HEK293 (cell line): ENCODE data around the gene AURKA.

Source experiments
- CTCF ChIA-PET: fragments of 350-600 bp; formaldehyde crosslinking; extraction: SDS; loops from one replicate; lab custom pipeline; 2021; ENCODE audit warnings: antibody characterized with exemption; lab: Yijun Ruan, JAX
- POLR2A ChIA-PET: fragments of 300-600 bp; formaldehyde crosslinking; extraction: SDS; loops from one replicate; lab custom pipeline; 2020; ENCODE audit warnings: antibody characterized with exemption, inconsistent platforms; lab: Yijun Ruan, JAX
- H3K27ac ChIP-seq: fragments of 200-500 bp; sonication (Bioruptor generic); 2 replicates; pipeline ENCODE4 v1.5.1; 2014; ENCODE audit warnings: low read depth, low read length, control low read depth, inconsistent platforms; ENCODE audit errors: extremely low read depth
- H3K36me3 ChIP-seq, 2 experiments: fragments of 200-500 bp in 1 of 2; sonication (Bioruptor generic) in 1 of 2; 1 replicate in 1 of 2; 2 replicates in 1 of 2; pipeline ENCODE4 v1.5.1; 2014 to 2017; ENCODE audit warnings: inconsistent platforms in 2 of 2, low read length in 2 of 2; ENCODE audit not compliant: control insufficient read depth in 2 of 2, insufficient read depth in 1 of 2
- H3K4me1 ChIP-seq: fragments of 200-500 bp; sonication (Bioruptor generic); 2 replicates; pipeline ENCODE4 v1.5.1; 2014; ENCODE audit warnings: mild to moderate bottlenecking, low read length, inconsistent platforms; ENCODE audit not compliant: control insufficient read depth, insufficient read depth
- H3K4me3 ChIP-seq: 2 replicates; pipeline ENCODE4 v1.5.1; 2011; ENCODE audit warnings: low read depth, mild to moderate bottlenecking, control low read depth, low read length, moderate library complexity
- H3K9me3 ChIP-seq: fragments of 200-500 bp; sonication (Bioruptor generic); 2 replicates; pipeline ENCODE4 v1.5.1; 2014; ENCODE audit warnings: low read depth, low read length, inconsistent platforms; ENCODE audit not compliant: control insufficient read depth, insufficient read depth
- GFI1B ChIP-seq: fragments of 450-650 bp; formaldehyde crosslinking; IDR thresholded peaks from 2 replicates; pipeline ENCODE4 v1.5.1; 2016; ENCODE audit warnings: missing biosample characterization, missing genetic modification characterization
- GLI4 ChIP-seq: fragments of 450-650 bp; formaldehyde crosslinking; IDR thresholded peaks from 2 replicates; pipeline ENCODE4 v1.5.1; 2016; ENCODE audit warnings: missing biosample characterization, missing genetic modification characterization
- KLF7 ChIP-seq: fragments of 450-650 bp; formaldehyde crosslinking; IDR thresholded peaks from 2 replicates; pipeline ENCODE4 v1.5.1; 2016; ENCODE audit warnings: missing biosample characterization, missing genetic modification characterization, borderline replicate concordance
- OSR2 ChIP-seq: fragments of 450-650 bp; formaldehyde crosslinking; IDR thresholded peaks from 2 replicates; pipeline ENCODE4 v1.5.1; 2016; ENCODE audit warnings: missing biosample characterization, missing genetic modification characterization
- REPIN1 ChIP-seq: fragments of 450-650 bp; formaldehyde crosslinking; IDR thresholded peaks from 2 replicates; pipeline ENCODE4 v1.5.1; 2017; ENCODE audit warnings: missing biosample characterization, missing genetic modification characterization, low read depth
- SALL2 ChIP-seq: fragments of 450-650 bp; formaldehyde crosslinking; IDR thresholded peaks from 2 replicates; pipeline ENCODE4 v1.5.0; 2017; ENCODE audit warnings: missing biosample characterization, mild to moderate bottlenecking, missing genetic modification characterization, borderline replicate concordance
- SETDB1 ChIP-seq: IDR thresholded peaks from one replicate; pipeline ENCODE4 v1.6.1; 2017; ENCODE audit warnings: mild to moderate bottlenecking, low read length, moderate library complexity, mixed read lengths; ENCODE audit not compliant: insufficient read length
- WT1 ChIP-seq: fragments of 450-650 bp; formaldehyde crosslinking; IDR thresholded peaks from 2 replicates; pipeline ENCODE4 v1.5.1; 2016; ENCODE audit warnings: missing biosample characterization, missing genetic modification characterization
- YY2 ChIP-seq: fragments of 450-650 bp; formaldehyde crosslinking; IDR thresholded peaks from 2 replicates; pipeline ENCODE4 v1.5.1; 2016; ENCODE audit warnings: missing biosample characterization, missing genetic modification characterization
- ZBTB1 ChIP-seq: fragments of 450-650 bp; formaldehyde crosslinking; IDR thresholded peaks from 2 replicates; pipeline ENCODE4 v1.5.1; 2016; ENCODE audit warnings: missing biosample characterization, missing genetic modification characterization
- ZNF132 ChIP-seq: fragments of 450-650 bp; formaldehyde crosslinking; IDR thresholded peaks from 2 replicates; pipeline ENCODE4 v1.5.1; 2017; ENCODE audit warnings: missing biosample characterization, missing genetic modification characterization, borderline replicate concordance
- ZNF221 ChIP-seq: fragments of 450-650 bp; formaldehyde crosslinking; IDR thresholded peaks from 2 replicates; pipeline ENCODE4 v1.5.1; 2017; ENCODE audit warnings: missing biosample characterization, missing genetic modification characterization, borderline replicate concordance
- ZNF266 ChIP-seq: fragments of 450-650 bp; formaldehyde crosslinking; IDR thresholded peaks from 2 replicates; pipeline ENCODE4 v1.5.1; 2016; ENCODE audit warnings: missing biosample characterization, missing genetic modification characterization, low read depth
- ZNF426 ChIP-seq: fragments of 450-650 bp; formaldehyde crosslinking; IDR thresholded peaks from 2 replicates; pipeline ENCODE4 v1.5.1; 2017; ENCODE audit warnings: missing biosample characterization, missing genetic modification characterization, mild to moderate bottlenecking, inconsistent platforms, moderate library complexity
- ZNF529 ChIP-seq: fragments of 450-650 bp; formaldehyde crosslinking; IDR thresholded peaks from 2 replicates; pipeline ENCODE4 v1.5.1; 2017; ENCODE audit warnings: missing genetic modification characterization, missing biosample characterization; ENCODE audit not compliant: insufficient replicate concordance
- ZNF544 ChIP-seq: fragments of 450-650 bp; formaldehyde crosslinking; IDR thresholded peaks from 2 replicates; pipeline ENCODE4 v1.5.0; 2017; ENCODE audit warnings: missing biosample characterization, missing genetic modification characterization
- ZNF571 ChIP-seq: fragments of 450-650 bp; formaldehyde crosslinking; IDR thresholded peaks from 2 replicates; pipeline ENCODE4 v1.5.0; 2017; ENCODE audit warnings: missing biosample characterization, missing genetic modification characterization
- ZNF629 ChIP-seq: fragments of 450-650 bp; formaldehyde crosslinking; IDR thresholded peaks from 2 replicates; pipeline ENCODE4 v1.5.1; 2017; ENCODE audit warnings: missing biosample characterization, missing genetic modification characterization
- ZNF707 ChIP-seq: fragments of 450-650 bp; formaldehyde crosslinking; IDR thresholded peaks from 2 replicates; pipeline ENCODE4 v1.5.1; 2016; ENCODE audit warnings: missing biosample characterization, missing genetic modification characterization
- ZNF785 ChIP-seq: fragments of 450-650 bp; formaldehyde crosslinking; IDR thresholded peaks from 2 replicates; pipeline ENCODE4 v1.5.1; 2016; ENCODE audit warnings: missing biosample characterization, missing genetic modification characterization
- TF ChIP-seq, protein P1 (sequence below): fragments of 450-650 bp; formaldehyde crosslinking; IDR thresholded peaks from 2 replicates; pipeline ENCODE4 v1.5.1; 2016; ENCODE audit warnings: missing biosample characterization, missing genetic modification characterization
- TF ChIP-seq, protein P2 (sequence below): fragments of 450-650 bp; formaldehyde crosslinking; IDR thresholded peaks from 2 replicates; pipeline ENCODE4 v1.5.1; 2016; ENCODE audit warnings: missing biosample characterization, missing genetic modification characterization, borderline replicate concordance
- TF ChIP-seq, protein P3 (sequence below): fragments of 450-650 bp; formaldehyde crosslinking; conservative IDR thresholded peaks from 2 replicates; pipeline ENCODE4 v1.5.1; 2016; ENCODE audit warnings: low read depth, missing biosample characterization, missing genetic modification characterization
- TF ChIP-seq, protein P4 (sequence below): fragments of 450-650 bp; formaldehyde crosslinking; IDR thresholded peaks from 2 replicates; pipeline ENCODE4 v1.5.1; 2016; ENCODE audit warnings: missing biosample characterization, missing genetic modification characterization, low read depth
- TF ChIP-seq, protein P5 (sequence below): fragments of 450-650 bp; formaldehyde crosslinking; IDR thresholded peaks from 2 replicates; pipeline ENCODE4 v1.5.1; 2016; ENCODE audit warnings: missing biosample characterization, missing genetic modification characterization

AURKA gene

DNA sequence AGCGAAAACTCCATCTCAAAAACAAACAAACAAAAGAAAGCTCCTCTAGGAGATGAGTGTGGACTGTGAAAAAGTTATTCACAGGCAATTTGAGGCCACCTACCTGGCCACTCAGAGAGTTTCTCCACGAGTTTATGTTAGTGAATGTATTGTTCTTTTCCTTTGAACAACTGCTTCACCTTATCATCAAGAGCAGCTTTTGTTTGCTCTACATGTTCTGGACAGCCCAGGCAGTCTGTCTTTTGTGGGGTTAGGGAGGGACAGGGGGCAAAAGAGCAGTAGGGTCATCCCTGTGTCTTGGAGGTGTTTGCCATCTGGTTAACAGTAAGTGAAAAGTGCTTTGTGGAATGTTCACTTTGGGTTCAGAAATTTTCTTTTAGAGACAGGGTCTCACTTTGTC lies 28.0 kb upstream of the AURKA start:
- ChIA-PET CTCF (interaction anchor here (0.6 kb wide), 1 partner anchor 650 kb away, joined by 3 read pairs; no protein-coding TSS in a partner anchor), POLR2A (no interaction called here)
- TF ChIP-seq, protein P1, sequence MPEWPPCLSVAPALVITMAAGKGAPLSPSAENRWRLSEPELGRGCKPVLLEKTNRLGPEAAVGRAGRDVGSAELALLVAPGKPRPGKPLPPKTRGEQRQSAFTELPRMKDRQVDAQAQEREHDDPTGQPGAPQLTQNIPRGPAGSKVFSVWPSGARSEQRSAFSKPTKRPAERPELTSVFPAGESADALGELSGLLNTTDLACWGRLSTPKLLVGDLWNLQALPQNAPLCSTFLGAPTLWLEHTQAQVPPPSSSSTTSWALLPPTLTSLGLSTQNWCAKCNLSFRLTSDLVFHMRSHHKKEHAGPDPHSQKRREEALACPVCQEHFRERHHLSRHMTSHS (tag by site-specific recombination), result no peak
- TF ChIP-seq ZNF544 (tag by site-specific recombination), result no peak
- TF ChIP-seq, protein P2, sequence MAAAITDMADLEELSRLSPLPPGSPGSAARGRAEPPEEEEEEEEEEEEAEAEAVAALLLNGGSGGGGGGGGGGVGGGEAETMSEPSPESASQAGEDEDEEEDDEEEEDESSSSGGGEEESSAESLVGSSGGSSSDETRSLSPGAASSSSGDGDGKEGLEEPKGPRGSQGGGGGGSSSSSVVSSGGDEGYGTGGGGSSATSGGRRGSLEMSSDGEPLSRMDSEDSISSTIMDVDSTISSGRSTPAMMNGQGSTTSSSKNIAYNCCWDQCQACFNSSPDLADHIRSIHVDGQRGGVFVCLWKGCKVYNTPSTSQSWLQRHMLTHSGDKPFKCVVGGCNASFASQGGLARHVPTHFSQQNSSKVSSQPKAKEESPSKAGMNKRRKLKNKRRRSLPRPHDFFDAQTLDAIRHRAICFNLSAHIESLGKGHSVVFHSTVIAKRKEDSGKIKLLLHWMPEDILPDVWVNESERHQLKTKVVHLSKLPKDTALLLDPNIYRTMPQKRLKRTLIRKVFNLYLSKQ (tag by site-specific recombination), result no peak
- no peak for TF ChIP-seq OSR2
- no peak for TF ChIP-seq ZNF629
- TF ChIP-seq KLF7 (tag by site-specific recombination), result no peak
- TF ChIP-seq ZNF132 (tag by site-specific recombination), result no peak
- TF ChIP-seq WT1 (tag by site-specific recombination), result no peak
- TF ChIP-seq, protein P3, sequence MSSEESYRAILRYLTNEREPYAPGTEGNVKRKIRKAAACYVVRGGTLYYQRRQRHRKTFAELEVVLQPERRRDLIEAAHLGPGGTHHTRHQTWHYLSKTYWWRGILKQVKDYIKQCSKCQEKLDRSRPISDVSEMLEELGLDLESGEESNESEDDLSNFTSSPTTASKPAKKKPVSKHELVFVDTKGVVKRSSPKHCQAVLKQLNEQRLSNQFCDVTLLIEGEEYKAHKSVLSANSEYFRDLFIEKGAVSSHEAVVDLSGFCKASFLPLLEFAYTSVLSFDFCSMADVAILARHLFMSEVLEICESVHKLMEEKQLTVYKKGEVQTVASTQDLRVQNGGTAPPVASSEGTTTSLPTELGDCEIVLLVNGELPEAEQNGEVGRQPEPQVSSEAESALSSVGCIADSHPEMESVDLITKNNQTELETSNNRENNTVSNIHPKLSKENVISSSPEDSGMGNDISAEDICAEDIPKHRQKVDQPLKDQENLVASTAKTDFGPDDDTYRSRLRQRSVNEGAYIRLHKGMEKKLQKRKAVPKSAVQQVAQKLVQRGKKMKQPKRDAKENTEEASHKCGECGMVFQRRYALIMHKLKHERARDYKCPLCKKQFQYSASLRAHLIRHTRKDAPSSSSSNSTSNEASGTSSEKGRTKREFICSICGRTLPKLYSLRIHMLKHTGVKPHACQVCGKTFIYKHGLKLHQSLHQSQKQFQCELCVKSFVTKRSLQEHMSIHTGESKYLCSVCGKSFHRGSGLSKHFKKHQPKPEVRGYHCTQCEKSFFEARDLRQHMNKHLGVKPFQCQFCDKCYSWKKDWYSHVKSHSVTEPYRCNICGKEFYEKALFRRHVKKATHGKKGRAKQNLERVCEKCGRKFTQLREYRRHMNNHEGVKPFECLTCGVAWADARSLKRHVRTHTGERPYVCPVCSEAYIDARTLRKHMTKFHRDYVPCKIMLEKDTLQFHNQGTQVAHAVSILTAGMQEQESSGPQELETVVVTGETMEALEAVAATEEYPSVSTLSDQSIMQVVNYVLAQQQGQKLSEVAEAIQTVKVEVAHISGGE (tag by site-specific recombination), result no peak
- TF ChIP-seq ZNF221 (tag by site-specific recombination), result no peak
- no peak for TF ChIP-seq ZBTB1 (tag by site-specific recombination)
- no peak for TF ChIP-seq GLI4
- no peak for TF ChIP-seq ZNF785 (tag by site-specific recombination)
- TF ChIP-seq, protein P4, sequence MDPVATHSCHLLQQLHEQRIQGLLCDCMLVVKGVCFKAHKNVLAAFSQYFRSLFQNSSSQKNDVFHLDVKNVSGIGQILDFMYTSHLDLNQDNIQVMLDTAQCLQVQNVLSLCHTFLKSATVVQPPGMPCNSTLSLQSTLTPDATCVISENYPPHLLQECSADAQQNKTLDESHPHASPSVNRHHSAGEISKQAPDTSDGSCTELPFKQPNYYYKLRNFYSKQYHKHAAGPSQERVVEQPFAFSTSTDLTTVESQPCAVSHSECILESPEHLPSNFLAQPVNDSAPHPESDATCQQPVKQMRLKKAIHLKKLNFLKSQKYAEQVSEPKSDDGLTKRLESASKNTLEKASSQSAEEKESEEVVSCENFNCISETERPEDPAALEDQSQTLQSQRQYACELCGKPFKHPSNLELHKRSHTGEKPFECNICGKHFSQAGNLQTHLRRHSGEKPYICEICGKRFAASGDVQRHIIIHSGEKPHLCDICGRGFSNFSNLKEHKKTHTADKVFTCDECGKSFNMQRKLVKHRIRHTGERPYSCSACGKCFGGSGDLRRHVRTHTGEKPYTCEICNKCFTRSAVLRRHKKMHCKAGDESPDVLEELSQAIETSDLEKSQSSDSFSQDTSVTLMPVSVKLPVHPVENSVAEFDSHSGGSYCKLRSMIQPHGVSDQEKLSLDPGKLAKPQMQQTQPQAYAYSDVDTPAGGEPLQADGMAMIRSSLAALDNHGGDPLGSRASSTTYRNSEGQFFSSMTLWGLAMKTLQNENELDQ (tag by site-specific recombination), result no peak
- no peak for TF ChIP-seq ZNF529 (tag by site-specific recombination)
- no peak for TF ChIP-seq SETDB1
- Histone ChIP-seq H3K27ac (no peak overlapping the region), H3K9me3 (no peaks in the 10 kb centered on the region), H3K4me1 (no peaks in the 10 kb centered on the region), H3K36me3 (peaks cover 0 to 19% of the 10 kb centered on the region in 2 experiments; a peak in 1 of 3 replicates), H3K4me3 (no peak overlapping the region)

DNA sequence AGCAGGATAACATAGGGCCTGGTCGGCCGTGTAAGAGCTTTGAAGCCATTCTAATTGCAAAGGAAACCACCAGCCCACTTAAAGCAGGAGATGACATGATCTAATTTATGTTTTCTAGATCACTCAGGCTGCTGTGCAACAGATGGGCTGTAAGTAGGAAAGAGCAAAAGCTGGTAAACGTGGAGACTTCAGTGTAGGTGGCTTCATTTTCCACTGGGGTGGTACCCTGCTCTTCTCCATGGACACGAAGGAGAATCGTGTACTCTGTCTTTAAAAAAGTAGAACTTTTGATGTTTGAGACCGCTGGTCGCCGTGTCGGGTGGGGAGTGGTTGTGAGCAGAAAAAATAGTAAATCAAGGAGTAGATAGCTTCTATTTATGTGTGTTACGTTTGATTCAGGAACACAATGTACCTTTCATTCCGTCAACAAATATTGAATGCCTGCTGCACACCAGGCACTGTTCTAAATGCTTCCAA lies 26.4 kb upstream of the AURKA start:
- H3K4me3 ChIP-seq, result no peak overlapping the region
- H3K4me1 ChIP-seq, result no peaks in the 10 kb centered on the region
- H3K27ac ChIP-seq, result no peak overlapping the region
- H3K9me3 ChIP-seq, result no peaks in the 10 kb centered on the region
- ChIA-PET POLR2A (no interaction called here), CTCF (interaction anchor here (0.9 kb wide), 1 partner anchor 20 kb away, joined by 4 read pairs; no protein-coding TSS in a partner anchor)
- H3K36me3 ChIP-seq, result peaks cover 0 to 22% of the 10 kb centered on the region in 2 experiments; a peak in 1 of 3 replicates
- no peak for TF ChIP-seq REPIN1
- TF ChIP-seq ZNF266 (tag by site-specific recombination), result no peak
- TF ChIP-seq SALL2 (tag by site-specific recombination), result no peak
- TF ChIP-seq ZNF426, result no peak
- TF ChIP-seq ZNF571 (tag by site-specific recombination), result no peak
- no peak for TF ChIP-seq GFI1B
- no peak for TF ChIP-seq GLI4
- TF ChIP-seq, protein P5, sequence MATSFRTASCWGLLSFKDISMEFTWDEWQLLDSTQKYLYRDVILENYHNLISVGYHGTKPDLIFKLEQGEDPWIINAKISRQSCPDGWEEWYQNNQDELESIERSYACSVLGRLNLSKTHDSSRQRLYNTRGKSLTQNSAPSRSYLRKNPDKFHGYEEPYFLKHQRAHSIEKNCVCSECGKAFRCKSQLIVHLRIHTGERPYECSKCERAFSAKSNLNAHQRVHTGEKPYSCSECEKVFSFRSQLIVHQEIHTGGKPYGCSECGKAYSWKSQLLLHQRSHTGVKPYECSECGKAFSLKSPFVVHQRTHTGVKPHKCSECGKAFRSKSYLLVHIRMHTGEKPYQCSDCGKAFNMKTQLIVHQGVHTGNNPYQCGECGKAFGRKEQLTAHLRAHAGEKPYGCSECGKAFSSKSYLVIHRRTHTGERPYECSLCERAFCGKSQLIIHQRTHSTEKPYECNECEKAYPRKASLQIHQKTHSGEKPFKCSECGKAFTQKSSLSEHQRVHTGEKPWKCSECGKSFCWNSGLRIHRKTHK (tag by site-specific recombination), result no peak
- TF ChIP-seq YY2 (tag by site-specific recombination), result no peak
- TF ChIP-seq ZNF707 (tag by site-specific recombination), result no peak
